Suppressor macrophage (primary cell): ENCODE data around the gene CNTLN.
A peak's percentile ranks its signal among the peaks of the same experiment; 100 is the strongest.

Experiments used
- DNase-seq, 4 experiments: peaks; one replicate each; pipeline ENCODE4 v3.0.0-alpha.2; 2020 to 2022

The CNTLN gene

GRCh38 chr9:17520268-17521064 is 385.6 kb downstream of the CNTLN start:
- no peak for DNase-seq

- DNase-seq, result no peak
These were observed 386.4 kb downstream of the CNTLN start for GRCh38 chr9:17521100-17521855.

- peak; percentile 7 to 49 (median 34) for DNase-seq
These were observed 391.9 kb downstream of the CNTLN start for GRCh38 chr9:17526726-17527125.

DNA sequence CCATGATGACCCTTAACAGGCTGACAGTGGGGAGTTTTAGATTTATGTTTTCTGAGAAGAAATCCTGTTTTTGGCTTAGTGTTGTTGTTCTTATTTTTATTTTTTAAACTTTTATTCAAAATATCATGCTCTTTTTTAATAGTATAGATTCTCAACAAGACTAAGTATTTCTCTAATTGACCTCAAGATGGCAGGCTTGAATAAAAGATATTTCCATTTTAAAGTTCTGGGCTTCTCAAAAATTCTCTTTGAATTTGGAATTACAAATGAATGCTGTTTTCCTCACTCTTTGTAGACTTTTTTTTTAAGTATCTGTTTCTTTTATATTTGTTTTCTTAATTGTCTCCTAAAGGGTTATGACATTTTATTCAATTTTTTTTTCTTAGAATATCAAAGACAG is 394.0 kb downstream of the CNTLN start:
- DNase-seq, result peak in 2 of 4 experiments; percentile 12 to 19

DNA sequence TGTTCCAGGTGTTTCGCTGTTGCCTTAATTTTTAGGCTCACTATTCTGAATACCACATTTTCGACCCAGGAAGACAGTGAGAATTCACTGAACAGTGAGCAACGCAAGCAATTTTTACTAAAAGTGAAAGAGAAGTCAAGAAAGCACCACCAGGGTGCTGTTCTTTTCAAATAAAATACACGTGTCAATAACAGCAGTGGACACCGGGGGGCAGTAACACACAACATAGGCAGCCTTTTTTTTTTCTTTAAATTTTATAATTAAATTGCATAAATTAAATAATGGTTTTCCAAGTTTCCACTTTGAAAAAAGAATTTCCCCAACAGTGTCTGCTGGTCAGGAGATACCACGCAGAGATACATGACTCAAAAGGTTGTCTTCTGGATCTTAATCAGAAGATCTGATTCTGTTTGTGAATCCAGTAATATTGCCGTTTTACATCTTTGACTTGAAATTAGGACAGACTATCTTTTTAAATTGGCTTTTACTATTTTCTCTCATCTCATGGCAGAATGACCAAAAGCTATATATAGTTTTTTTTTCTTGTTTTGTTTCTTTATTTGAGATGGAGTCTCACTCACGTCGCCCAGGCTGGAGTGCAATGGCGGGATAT is 396.9 kb downstream of the CNTLN start:
- DNase-seq, result peak; percentile 44 to 61 (median 56)

DNA sequence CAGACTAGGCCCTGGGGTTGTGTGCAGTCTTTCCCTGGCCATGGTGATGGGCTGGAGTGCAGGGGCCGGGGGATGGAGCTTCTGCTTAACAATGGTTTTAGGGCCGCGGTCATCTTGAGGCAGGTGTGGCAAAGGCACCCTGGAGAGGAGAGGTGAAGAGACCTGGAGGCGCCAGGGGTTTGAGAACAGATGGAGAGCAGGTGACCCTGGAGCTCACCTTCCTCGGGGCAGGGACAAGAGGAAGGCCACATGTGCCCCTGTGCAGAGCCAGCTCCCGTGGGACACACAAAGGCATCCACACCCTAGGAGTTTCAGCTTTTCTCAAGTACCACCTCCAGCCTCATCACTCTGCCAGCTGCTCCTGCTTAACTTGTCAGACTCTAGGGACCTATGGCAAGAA is 397.6 kb downstream of the CNTLN start:
- no peak for DNase-seq

GRCh38 chr9:17535176-17535575 is 400.3 kb downstream of the CNTLN start:
- DNase-seq, result no peak

GRCh38 chr9:17536027-17536426 is 401.2 kb downstream of the CNTLN start:
- no peak for DNase-seq

DNA sequence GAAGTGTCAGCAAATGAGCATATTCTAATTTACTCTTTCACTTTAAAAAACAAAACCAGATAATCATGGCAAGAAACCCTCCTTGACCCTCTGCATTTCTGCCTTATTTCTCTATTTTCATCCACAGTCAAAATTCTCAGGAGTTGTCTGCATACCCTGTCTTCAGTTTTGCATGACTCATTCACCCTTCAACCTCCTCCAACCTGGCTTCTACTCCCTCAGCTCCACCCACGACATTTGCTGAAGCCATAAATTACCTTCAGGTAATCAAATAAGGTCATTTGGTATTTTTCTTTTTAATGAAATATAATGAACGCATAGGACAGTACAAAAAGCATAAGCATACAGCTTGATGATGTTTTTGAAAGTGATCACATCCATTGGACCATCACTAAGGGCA is 416.2 kb downstream of the CNTLN start:
- no peak for DNase-seq
